HEK293 (cell line): ENCODE results near the gene HIP1.

Experiments
- CTCF ChIA-PET: fragments of 350-600 bp; formaldehyde crosslinking; extraction: SDS; loops from one replicate; lab custom pipeline; 2021; ENCODE audit warnings: antibody characterized with exemption; lab: Yijun Ruan, JAX
- POLR2A ChIA-PET: fragments of 300-600 bp; formaldehyde crosslinking; extraction: SDS; loops from one replicate; lab custom pipeline; 2020; ENCODE audit warnings: antibody characterized with exemption, inconsistent platforms; lab: Yijun Ruan, JAX
- H3K27ac ChIP-seq: fragments of 200-500 bp; sonication (Bioruptor generic); 2 replicates; pipeline ENCODE4 v1.5.1; 2014; ENCODE audit warnings: low read depth, low read length, control low read depth, inconsistent platforms; ENCODE audit errors: extremely low read depth
- H3K36me3 ChIP-seq, 2 experiments: fragments of 200-500 bp in 1 of 2; sonication (Bioruptor generic) in 1 of 2; 1 replicate in 1 of 2; 2 replicates in 1 of 2; pipeline ENCODE4 v1.5.1; 2014 to 2017; ENCODE audit warnings: inconsistent platforms in 2 of 2, low read length in 2 of 2; ENCODE audit not compliant: control insufficient read depth in 2 of 2, insufficient read depth in 1 of 2
- H3K4me1 ChIP-seq: fragments of 200-500 bp; sonication (Bioruptor generic); 2 replicates; pipeline ENCODE4 v1.5.1; 2014; ENCODE audit warnings: mild to moderate bottlenecking, low read length, inconsistent platforms; ENCODE audit not compliant: control insufficient read depth, insufficient read depth
- H3K4me3 ChIP-seq: 2 replicates; pipeline ENCODE4 v1.5.1; 2011; ENCODE audit warnings: low read depth, mild to moderate bottlenecking, control low read depth, low read length, moderate library complexity
- H3K9me3 ChIP-seq: fragments of 200-500 bp; sonication (Bioruptor generic); 2 replicates; pipeline ENCODE4 v1.5.1; 2014; ENCODE audit warnings: low read depth, low read length, inconsistent platforms; ENCODE audit not compliant: control insufficient read depth, insufficient read depth
- EGR2 ChIP-seq: fragments of 450-650 bp; formaldehyde crosslinking; IDR thresholded peaks from 2 replicates; pipeline ENCODE4 v1.5.1; 2016; ENCODE audit warnings: low read depth, missing biosample characterization, missing genetic modification characterization
- GLI2 ChIP-seq: fragments of 450-650 bp; formaldehyde crosslinking; IDR thresholded peaks from 2 replicates; pipeline ENCODE4; 2017; ENCODE audit warnings: missing biosample characterization, missing genetic modification characterization, low read depth, borderline replicate concordance
- GLIS2 ChIP-seq: fragments of 450-650 bp; formaldehyde crosslinking; IDR thresholded peaks from 2 replicates; pipeline ENCODE4 v1.5.1; 2016; ENCODE audit warnings: missing biosample characterization, missing genetic modification characterization
- ZBTB7A ChIP-seq: fragments of 450-650 bp; formaldehyde crosslinking; IDR thresholded peaks from 2 replicates; pipeline ENCODE4 v1.5.1; 2016; ENCODE audit warnings: low read depth, missing biosample characterization, missing genetic modification characterization
- ZBTB8A ChIP-seq: fragments of 450-650 bp; formaldehyde crosslinking; IDR thresholded peaks from 2 replicates; pipeline ENCODE4 v1.5.1; 2016; ENCODE audit warnings: missing biosample characterization, missing genetic modification characterization
- ZFP37 ChIP-seq: fragments of 450-650 bp; formaldehyde crosslinking; IDR thresholded peaks from 2 replicates; pipeline ENCODE4 v1.5.1; 2016; ENCODE audit warnings: missing biosample characterization, missing genetic modification characterization
- ZNF138 ChIP-seq: fragments of 450-650 bp; formaldehyde crosslinking; IDR thresholded peaks from 2 replicates; pipeline ENCODE4 v1.5.1; 2016; ENCODE audit warnings: missing biosample characterization, missing genetic modification characterization, borderline replicate concordance
- ZNF175 ChIP-seq: fragments of 450-650 bp; formaldehyde crosslinking; IDR thresholded peaks from 2 replicates; pipeline ENCODE4 v1.5.1; 2016; ENCODE audit warnings: missing biosample characterization, missing genetic modification characterization
- ZNF239 ChIP-seq: fragments of 450-650 bp; formaldehyde crosslinking; IDR thresholded peaks from 2 replicates; pipeline ENCODE4 v1.5.1; 2016; ENCODE audit warnings: missing biosample characterization, missing genetic modification characterization
- ZNF324 ChIP-seq: fragments of 450-650 bp; formaldehyde crosslinking; IDR thresholded peaks from 2 replicates; pipeline ENCODE4 v1.5.1; 2016; ENCODE audit warnings: missing biosample characterization, missing genetic modification characterization
- ZNF423 ChIP-seq: fragments of 450-650 bp; formaldehyde crosslinking; IDR thresholded peaks from 2 replicates; pipeline ENCODE4 v1.5.1; 2016; ENCODE audit warnings: missing biosample characterization, missing genetic modification characterization
- ZNF48 ChIP-seq: fragments of 450-650 bp; formaldehyde crosslinking; IDR thresholded peaks from 2 replicates; pipeline ENCODE4 v1.5.1; 2016; ENCODE audit warnings: missing biosample characterization, missing genetic modification characterization
- ZNF530 ChIP-seq: fragments of 450-650 bp; formaldehyde crosslinking; IDR thresholded peaks from 2 replicates; pipeline ENCODE4 v1.5.1; 2016; ENCODE audit warnings: low read depth, missing biosample characterization, missing genetic modification characterization
- ZNF555 ChIP-seq: fragments of 450-650 bp; formaldehyde crosslinking; conservative IDR thresholded peaks from 2 replicates; pipeline ENCODE4 v1.5.1; 2017; ENCODE audit warnings: missing biosample characterization, mild to moderate bottlenecking, missing genetic modification characterization, inconsistent platforms
- TF ChIP-seq, protein P1 (sequence below): fragments of 450-650 bp; formaldehyde crosslinking; conservative IDR thresholded peaks from 2 replicates; pipeline ENCODE4 v1.5.1; 2016; ENCODE audit warnings: low read depth, missing biosample characterization, missing genetic modification characterization

The HIP1 gene

DNA sequence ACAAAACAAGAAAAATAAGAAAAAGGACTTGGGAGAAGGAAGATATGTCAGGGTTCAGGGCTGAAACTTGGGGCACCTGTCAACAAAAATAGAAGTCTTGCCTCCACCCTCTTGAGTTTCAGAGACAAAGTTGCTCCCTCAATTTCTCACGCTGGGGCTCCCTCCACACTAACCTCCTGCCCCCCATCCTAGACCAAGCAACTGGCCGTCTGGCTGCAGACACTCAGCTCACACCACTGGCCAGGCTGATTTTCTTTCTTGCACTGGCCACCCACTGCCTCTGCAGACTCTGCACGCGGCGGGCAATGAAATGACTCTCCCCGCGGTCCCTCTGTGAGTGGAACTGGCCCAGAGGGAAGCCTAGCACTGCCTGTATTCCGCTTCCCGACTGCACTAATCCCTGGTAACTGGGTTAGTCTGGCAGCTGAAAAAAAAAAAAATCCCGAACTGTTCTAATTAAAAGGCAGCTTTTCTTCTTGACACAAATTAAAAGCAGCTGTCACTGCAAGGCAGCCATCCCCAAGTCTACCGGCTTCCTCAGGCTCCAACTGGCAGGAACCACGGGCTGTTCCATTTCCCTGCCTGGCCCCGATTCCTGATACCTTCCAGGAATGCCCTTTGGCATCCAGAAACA, 163.1 kb downstream of the HIP1 start:
- Histone ChIP-seq H3K4me3 (no peak overlapping the region), H3K36me3 (peaks cover 7 to 18% of the 10 kb centered on the region in 2 experiments; a peak in 2 of 3 replicates), H3K9me3 (no peaks in the 10 kb centered on the region), H3K27ac (no peak overlapping the region), H3K4me1 (no peaks in the 10 kb centered on the region)
- TF ChIP-seq GLIS2 (tag by site-specific recombination): no peak
- TF ChIP-seq ZBTB8A: no peak
- no peak for TF ChIP-seq ZNF48 (tag by site-specific recombination)
- no peak for TF ChIP-seq ZFP37 (tag by site-specific recombination)
- TF ChIP-seq EGR2: no peak
- no peak for TF ChIP-seq ZNF138 (tag by site-specific recombination)
- TF ChIP-seq ZNF423 (tag by site-specific recombination): no peak
- no peak for TF ChIP-seq ZNF530 (tag by site-specific recombination)
- TF ChIP-seq ZBTB7A: no peak
- no peak for TF ChIP-seq ZNF175 (tag by site-specific recombination)
- CTCF ChIA-PET: no interaction called here
- POLR2A ChIA-PET: no interaction called here

DNA sequence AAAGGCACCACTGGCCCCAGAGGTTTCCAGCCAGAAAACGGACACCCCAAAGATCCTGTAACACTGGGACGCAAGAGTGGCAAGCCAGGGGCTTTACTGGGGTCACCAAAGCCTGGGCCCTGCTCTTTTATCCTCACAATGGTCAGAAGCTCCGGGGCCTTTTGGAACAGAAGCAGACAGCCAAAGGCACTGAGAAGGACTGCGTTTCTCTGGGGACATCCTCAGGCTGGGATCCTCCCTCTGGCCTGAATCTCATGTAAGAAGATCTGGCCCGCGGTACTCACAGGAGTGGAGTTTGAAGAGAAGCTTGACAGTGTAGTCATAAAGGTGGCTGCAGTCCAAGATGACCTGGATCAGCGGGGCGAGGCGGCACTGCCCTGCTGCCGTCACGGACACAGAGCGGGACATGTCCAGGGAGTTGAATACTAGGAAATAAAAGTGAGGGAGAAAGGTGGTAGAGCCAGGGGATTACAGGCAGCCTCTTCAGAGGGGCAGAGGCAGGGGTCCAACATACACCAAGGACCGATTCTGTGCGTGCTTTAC, 165.2 kb downstream of the HIP1 start:
- H3K27ac ChIP-seq: no peak overlapping the region
- TF ChIP-seq GLI2 (tag by site-specific recombination) (no peak), ZNF239 (tag by site-specific recombination) (0 out of 2 replicates have a peak, but pooled peaks have one; percentile 52)
- TF ChIP-seq, all 188 proteins: peak for 1
- Histone ChIP-seq H3K36me3 (peaks cover 4 to 10% of the 10 kb centered on the region in 2 experiments; a peak in 2 of 3 replicates), H3K9me3 (no peaks in the 10 kb centered on the region), H3K4me3 (no peak overlapping the region), H3K4me1 (no peaks in the 10 kb centered on the region)
- POLR2A ChIA-PET: no interaction called here
- CTCF ChIA-PET: no interaction called here

DNA sequence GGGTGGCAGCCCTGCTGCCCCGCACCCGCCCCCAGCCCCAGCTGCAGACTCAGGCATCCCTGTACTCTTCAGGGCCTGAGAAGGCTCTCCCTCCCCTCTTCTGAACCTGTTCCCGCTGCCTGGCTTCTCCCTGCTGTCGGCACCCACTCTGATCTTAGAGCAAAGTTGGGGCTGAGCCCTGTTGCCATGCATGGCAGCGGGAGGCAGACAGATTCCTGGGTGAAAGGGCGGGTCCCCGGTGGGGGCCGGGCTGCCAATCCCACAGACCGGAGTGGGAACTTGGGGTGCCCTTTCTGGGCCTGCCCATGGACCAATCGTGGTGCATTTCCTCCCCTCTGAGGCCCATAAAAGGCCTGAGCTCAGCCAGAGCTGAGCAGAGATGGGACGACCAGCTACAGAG, 165.9 kb downstream of the HIP1 start:
- H3K36me3 ChIP-seq: peaks cover 6 to 14% of the 10 kb centered on the region in 2 experiments; a peak in 2 of 3 replicates

More for the DNA sequence above, 165.9 kb downstream of the HIP1 start:
- POLR2A ChIA-PET: no interaction called here
- Histone ChIP-seq H3K9me3 (no peaks in the 10 kb centered on the region), H3K27ac (no peak overlapping the region), H3K4me3 (no peak overlapping the region), H3K4me1 (no peaks in the 10 kb centered on the region)
- CTCF ChIA-PET: no interaction called here
- TF ChIP-seq, protein P1, sequence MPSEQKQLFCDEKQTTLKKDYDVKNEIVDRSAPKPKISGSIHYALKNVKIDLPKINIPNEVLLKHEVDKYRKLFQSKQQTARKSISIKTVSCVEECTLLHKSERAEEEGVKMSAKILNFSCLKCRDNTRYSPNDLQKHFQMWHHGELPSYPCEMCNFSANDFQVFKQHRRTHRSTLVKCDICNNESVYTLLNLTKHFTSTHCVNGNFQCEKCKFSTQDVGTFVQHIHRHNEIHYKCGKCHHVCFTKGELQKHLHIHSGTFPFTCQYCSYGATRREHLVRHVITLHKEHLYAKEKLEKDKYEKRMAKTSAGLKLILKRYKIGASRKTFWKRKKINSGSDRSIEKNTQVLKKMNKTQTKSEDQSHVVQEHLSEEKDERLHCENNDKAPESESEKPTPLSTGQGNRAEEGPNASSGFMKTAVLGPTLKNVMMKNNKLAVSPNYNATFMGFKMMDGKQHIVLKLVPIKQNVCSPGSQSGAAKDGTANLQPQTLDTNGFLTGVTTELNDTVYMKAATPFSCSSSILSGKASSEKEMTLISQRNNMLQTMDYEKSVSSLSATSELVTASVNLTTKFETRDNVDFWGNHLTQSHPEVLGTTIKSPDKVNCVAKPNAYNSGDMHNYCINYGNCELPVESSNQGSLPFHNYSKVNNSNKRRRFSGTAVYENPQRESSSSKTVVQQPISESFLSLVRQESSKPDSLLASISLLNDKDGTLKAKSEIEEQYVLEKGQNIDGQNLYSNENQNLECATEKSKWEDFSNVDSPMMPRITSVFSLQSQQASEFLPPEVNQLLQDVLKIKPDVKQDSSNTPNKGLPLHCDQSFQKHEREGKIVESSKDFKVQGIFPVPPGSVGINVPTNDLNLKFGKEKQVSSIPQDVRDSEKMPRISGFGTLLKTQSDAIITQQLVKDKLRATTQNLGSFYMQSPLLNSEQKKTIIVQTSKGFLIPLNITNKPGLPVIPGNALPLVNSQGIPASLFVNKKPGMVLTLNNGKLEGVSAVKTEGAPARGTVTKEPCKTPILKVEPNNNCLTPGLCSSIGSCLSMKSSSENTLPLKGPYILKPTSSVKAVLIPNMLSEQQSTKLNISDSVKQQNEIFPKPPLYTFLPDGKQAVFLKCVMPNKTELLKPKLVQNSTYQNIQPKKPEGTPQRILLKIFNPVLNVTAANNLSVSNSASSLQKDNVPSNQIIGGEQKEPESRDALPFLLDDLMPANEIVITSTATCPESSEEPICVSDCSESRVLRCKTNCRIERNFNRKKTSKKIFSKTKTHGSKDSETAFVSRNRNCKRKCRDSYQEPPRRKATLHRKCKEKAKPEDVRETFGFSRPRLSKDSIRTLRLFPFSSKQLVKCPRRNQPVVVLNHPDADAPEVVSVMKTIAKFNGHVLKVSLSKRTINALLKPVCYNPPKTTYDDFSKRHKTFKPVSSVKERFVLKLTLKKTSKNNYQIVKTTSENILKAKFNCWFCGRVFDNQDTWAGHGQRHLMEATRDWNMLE (tag by site-specific recombination): no peak
- TF ChIP-seq ZNF555 (tag by site-specific recombination): no peak
- no peak for TF ChIP-seq ZNF324 (tag by site-specific recombination)
